CD4-positive, alpha-beta T cell treated with Interleukin-2 at 100 ng/mL for 4 hours (primary cell): ENCODE measurements around the gene ADAMTSL2.
A peak's percentile ranks its signal among the peaks of the same experiment; 100 is the strongest.

Source experiments
- DNase-seq: peaks from one replicate; pipeline ENCODE4 v3.0.0-alpha.2; 2020; ENCODE audit warnings: low spot score

The ADAMTSL2 gene

GRCh38 chr9:133518200-133518599, 16.3 kb upstream of the ADAMTSL2 start:
- DNase-seq, result no peak

DNA sequence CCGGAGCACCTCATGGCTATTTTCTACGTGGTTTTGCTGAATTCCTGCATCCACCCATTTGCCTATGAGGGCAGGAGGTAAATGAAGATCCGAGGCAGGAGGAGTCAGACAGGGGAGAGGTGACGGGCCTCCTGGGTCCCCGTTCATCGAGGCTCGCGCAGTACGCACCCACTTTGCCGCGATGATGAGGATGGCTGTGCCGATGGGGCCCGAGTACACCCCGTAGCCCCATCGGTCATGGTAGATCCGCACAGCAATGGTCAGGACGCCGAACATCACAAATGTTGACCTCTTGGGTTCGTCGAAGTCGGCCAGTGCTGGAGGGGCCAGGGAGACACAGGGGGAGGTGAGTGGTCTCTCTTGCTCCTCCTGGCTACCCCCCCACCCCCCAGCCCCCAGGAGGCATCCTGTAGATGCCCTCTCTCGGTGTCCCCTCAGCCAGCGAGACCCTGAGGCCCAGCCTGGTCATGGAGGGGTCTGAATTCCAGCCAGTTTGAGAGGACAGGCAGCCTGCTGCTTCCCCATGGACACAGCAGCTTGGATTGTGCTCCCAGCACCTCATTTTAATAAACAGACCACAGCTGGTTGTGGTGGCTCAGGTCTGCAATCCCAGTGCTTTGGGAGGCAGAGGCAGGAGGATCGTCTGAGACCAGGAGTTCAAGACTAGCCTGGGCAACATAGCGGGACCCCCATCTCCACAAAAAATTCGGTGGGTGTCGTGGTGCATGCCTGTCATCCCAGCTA, 15.6 kb upstream of the ADAMTSL2 start:
- no peak for DNase-seq

- DNase-seq, result no peak
Measured at GRCh38 chr9:133519693-133520092, 14.8 kb upstream of the ADAMTSL2 start.

DNA sequence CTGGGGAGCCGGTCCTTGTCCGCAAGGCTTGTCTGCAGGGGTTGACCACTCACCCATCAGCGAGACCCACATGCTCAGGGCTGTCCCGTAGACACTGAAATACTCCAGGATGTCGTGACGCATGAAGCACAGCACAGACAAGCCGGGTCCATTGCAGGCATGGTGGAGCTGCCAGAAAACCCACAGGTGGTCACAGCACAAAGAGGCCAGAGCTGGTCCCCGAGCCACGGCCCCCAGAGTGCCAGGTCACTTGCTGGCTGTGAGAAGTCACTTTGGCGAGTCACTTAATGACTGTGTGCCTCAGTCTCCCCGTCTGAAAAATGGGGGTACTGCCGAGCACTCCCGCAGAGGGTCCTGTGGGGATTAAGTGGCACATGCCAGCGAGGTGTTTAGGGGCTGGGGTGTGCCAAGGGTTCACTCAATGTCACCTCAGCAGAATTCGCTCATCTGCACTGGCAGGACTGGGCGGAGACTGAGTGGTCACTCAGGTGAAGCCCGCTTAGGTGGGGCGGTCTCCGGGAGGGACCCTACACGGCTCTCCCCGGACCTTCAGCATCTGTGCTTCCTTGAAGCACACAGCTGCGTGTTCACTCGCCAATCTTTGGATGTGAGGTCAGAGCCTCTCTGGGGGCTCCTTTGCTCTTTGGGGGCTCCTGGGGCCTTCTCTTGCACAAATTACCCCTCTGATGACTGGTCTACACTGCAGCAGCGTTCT, 14.2 kb upstream of the ADAMTSL2 start:
- no peak for DNase-seq

- no peak for DNase-seq
Measured at GRCh38 chr9:133521122-133522072, 13.1 kb upstream of the ADAMTSL2 start.

- no peak for DNase-seq
Measured at GRCh38 chr9:133522073-133522910, 12.2 kb upstream of the ADAMTSL2 start.

DNA sequence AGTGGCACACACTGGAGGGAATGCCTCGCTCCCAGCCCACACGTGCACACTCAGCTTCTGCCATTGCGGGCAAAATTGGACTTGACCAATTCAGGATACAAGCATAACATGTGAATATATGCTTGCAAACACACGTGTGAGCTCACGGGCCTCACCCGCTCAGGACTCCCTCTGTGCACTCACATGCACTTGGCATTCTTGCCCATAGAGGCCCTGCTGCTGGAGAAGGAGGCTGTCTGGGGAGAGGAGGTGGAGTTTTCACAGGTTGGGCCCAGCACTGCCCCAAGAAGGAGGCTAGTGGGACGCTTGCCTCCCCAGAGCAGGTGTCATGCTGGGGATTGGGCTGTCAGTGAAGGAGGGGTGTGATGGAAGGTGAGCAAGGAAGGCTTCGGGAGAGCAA, 11.4 kb upstream of the ADAMTSL2 start:
- no peak for DNase-seq

DNA sequence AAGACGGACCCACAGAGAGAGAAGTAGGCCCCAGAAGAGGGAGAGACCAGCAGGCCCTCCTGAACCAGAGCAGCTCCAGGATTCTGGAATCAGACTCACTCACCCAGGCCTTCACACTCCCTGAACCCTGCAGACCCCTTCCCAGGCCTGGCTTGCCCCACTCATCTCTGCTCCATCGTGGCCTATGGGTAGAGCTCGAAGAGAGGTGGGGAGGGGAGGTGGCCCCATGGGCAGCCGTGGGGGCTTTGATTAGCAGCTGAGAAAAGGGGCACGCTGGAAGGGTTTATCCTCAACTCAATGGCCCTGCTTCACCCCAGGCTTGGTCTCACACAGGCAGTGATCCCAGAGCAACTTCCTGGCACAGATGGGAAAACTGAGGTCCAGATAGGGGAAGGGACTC, 10.4 kb upstream of the ADAMTSL2 start:
- DNase-seq, result no peak

- no peak for DNase-seq
Measured at GRCh38 chr9:133524679-133525228, 9.8 kb upstream of the ADAMTSL2 start, which contains the start of gene MYMK. TSS of gene MYMK (minus strand) at chr9:133524959. CDS start at chr9:133524844, 115 bp downstream.

- no peak for DNase-seq
Measured at GRCh38 chr9:133525677-133526076, 8.8 kb upstream of the ADAMTSL2 start.

DNA sequence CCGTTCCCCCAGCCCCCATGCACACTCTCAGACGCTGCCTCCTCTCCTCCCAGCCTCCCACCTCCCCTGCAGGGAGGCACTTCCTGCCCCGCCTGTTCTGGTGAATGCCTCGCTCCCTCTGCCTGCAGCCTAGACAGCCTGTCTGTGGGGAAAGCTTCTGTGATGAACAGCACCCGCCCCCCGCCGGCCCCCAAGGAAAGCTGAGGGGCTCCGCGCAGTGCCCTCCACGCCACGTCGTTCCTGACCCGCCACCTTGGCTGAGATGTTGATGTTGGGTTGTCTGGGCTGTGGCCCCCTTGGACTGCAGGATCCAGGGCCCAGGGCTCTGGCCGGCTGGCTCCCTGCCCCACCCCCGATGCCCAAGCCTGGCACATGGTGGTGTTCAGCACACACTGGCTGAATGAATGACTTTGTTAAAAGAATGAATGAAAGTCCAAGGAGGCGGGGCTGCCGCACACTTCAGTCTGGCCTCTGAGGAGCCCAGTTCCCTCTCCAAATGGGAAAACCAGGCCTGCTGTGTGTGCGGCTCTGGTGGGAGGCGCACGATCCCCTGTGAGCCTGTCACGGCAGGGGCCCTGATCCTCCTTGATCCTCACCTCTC, 7.7 kb upstream of the ADAMTSL2 start:
- no peak for DNase-seq

DNA sequence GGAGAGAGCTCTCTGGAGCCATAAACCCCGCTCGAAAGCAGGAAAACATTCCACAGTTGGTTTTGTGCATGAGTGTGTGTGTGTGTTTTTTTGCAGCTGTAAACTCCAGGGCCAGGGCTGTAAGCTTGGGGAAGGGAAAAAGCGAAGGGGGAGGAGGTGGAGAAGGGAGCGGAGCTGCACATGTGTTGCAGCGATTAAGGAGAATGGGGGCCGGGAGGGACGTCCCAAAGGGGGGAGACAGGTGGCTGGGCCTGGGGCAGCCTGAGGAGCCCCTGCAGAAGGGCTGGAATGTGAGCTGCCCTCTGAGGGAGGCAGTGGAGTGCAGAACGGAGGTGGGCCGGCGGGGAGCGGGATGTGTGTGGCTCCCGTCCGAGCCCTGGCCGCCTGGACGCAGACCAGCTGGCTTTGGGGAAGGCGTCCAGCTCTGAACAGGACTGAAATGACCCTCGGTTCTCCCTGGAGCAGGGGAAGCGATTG, 7.0 kb upstream of the ADAMTSL2 start:
- no peak for DNase-seq

DNA sequence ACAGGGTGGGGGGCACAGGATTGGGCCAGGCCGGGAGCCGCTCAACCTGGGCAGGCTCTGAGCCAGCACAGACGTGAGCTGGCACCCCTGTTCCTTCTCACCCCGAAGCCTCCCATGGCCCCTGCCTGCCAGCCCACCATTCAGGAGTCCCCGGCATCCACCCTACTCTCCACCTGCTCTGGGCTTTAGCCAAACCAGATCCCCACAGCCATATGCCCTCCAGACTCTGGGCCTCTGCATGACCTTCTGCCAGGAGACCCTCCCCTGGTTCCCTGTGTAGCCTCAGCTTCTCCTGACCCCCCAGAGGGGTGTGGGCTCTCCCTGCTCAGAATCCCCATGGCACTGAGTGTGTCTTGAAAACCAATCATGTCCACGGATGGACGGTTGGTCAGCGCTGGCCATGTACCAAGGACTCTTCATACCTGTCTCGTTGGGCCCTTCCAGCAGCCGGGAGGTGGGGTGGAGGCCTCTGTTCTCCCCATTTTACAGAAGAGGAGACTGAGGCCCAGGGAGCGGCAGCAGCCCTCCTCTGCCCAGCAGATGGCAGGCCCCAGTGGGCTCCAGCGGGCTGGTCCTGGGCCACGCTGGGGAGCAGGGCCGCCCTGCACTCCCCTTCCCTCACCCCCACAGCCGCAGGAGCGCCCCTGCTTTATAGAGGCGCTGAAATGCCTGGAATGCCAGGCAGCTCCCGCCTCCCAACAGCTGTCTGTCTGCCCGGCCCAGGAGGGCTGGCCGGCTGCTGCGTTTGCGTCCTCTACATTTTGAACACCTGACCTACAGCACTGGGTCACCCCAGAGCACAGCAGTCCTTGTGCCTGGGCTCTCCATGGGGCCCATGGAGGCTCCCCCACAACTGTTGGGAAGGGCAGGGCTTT, 6.3 kb upstream of the ADAMTSL2 start:
- DNase-seq, result no peak

GRCh38 chr9:133528876-133529241, 5.6 kb upstream of the ADAMTSL2 start:
- no peak for DNase-seq

DNA sequence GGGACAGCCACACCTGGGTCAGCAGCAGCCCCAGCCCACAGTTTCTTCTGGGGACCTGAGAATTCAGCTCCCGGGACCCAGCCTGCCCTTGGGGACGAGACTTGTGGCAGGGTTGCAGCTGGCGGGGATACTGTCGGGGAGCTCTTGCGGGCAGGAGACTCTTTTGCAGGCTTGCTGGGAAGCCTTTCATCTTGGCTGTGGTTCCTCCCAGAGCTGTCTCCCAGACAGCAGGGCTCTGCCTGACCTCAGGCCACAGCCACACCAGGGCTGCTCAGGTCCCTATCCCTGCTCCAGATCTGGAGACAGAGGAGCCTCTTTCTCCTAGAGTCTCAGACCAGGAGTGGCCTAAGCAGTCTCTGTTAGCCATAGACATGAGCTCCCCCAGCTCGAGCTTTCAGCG, 5.0 kb upstream of the ADAMTSL2 start:
- no peak for DNase-seq

DNA sequence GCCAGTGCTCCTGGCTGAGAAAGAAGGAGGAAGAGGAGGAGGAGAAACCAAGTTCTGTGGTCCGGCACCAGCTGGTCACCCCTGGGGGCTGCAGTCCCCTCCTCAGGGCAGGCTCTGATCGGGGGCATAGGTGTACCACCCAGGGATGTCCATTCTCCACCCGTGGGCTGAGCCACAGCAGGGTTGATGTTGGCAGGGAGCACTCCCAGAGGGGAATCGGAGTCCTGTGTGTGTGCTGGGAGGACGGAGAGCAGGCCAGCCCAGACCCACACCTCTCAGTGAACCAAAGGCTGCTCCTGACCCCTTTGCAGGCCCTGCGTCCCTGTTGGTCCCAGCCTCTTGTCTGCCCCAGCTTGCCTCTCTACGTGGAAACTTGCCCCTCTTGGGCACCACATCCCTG, 4.6 kb upstream of the ADAMTSL2 start:
- no peak for DNase-seq

- no peak for DNase-seq
Measured at GRCh38 chr9:133531293-133531692, 3.2 kb upstream of the ADAMTSL2 start.

DNA sequence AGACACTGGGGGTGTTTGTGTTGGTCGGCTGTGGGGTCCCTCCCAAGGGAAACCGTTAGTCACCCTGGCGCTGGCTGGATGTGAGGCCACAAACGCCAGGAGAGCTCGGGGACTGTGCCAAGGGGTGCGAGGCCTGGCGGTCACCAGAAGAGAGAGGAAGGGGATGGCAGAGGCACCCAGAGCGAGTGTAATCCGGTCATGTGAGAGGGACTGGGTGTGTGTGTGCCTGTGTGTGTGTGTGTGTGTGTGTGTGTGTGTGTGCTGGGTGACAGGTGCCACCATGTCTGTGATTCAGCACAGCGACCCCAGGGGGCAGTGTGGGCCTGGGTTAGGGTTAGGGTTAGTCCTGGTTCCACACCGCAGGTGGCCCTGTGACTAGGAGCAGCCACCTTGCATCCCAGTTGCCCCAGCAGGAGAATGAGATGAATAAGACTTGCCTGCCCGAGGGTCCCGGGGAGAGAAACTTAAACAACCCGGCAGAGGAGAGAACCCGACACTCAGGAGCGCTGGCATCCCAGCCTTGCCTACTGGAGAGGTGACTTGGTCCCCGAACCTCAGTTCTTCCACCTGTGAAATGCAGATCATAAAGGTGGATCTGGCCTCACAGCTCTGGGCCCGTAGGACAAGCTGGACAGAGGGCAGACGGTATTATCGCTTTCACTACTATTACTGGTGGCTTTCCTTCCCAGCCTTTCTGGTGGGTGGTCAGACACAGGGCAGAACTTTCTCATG, 1.4 kb upstream of the ADAMTSL2 start:
- peak; percentile 63 for DNase-seq

GRCh38 chr9:133533857-133534256, 647 bp upstream of the ADAMTSL2 start:
- DNase-seq, result no peak
